B cell (primary cell): ENCODE measurements around the gene NXNL1. TPM values are rescaled to one million over a fixed set of nuclear protein-coding genes. Genes with fewer than 3 reads are reported as not detected.

Source experiments
- ATAC-seq: fragments of 200-7000 bp; cut with Tn5 transposase; one replicate; pipeline ENCODE4 v1.10.0; 2021; ENCODE audit warnings: low read depth, mild to moderate bottlenecking, moderate number of reproducible peaks, moderate library complexity
- CTCF ChIA-PET: fragments of 350-600 bp; sonication (Branson Sonifier 250); formaldehyde crosslinking; loops from one replicate; lab custom pipeline; 2021; ENCODE audit warnings: antibody characterized with exemption, inconsistent platforms; lab: Charles Lee
- POLR2A ChIA-PET: fragments of 350-600 bp; sonication (Branson Sonifier 250); formaldehyde crosslinking; loops from one replicate; lab custom pipeline; 2021; ENCODE audit warnings: antibody characterized with exemption; lab: Charles Lee
- DNase-seq: peaks from one replicate; pipeline ENCODE4 v3.0.0; 2013
- H2AFZ ChIP-seq: 2 replicates; pipeline ENCODE4 v1.6.1; 2012; ENCODE audit warnings: mild to moderate bottlenecking, low read depth, low read length; ENCODE audit not compliant: insufficient read depth, poor library complexity, severe bottlenecking
- H3K27ac ChIP-seq, 2 donors: 1 replicate in 1 of 2; 2 replicates in 1 of 2; pipeline ENCODE4 v1.5.1; 2012 to 2013; ENCODE audit warnings: low read length in 2 of 2, mild to moderate bottlenecking in 2 of 2, moderate library complexity in 1 of 2
- H3K27me3 ChIP-seq, 4 experiments: fragments of 200-600 bp in 1 of 4; sonication (generic) in 1 of 4; replicated peaks in 1 of 4; 1 replicate in 2 of 4; 2 replicates in 2 of 4; pipeline versions ENCODE4 v1.6.1 to v1.7.0; 2013 to 2016; ENCODE audit warnings: low read length in 3 of 4, mild to moderate bottlenecking in 2 of 4, mixed read lengths in 1 of 4, moderate library complexity in 1 of 4; ENCODE audit not compliant: insufficient read depth in 4 of 4, control insufficient read depth in 3 of 4; ENCODE audit errors: control extremely low read depth in 1 of 4
- H3K36me3 ChIP-seq, 2 experiments: replicated peaks in 1 of 2; 1 replicate in 1 of 2; 2 replicates in 1 of 2; pipeline versions ENCODE4 v1.6.1 to v1.7.1; 2013; ENCODE audit warnings: low read length in 1 of 2; ENCODE audit not compliant: insufficient read depth in 2 of 2, control insufficient read depth in 1 of 2; ENCODE audit errors: control extremely low read depth in 1 of 2, extremely low read depth in 1 of 2
- H3K4me1 ChIP-seq, 2 donors: fragments of 200-600 bp in 1 of 2; sonication (generic) in 1 of 2; 1 replicate in 1 of 2; 2 replicates in 1 of 2; pipeline versions ENCODE4 v1.5.1 to v1.6.1; 2013 to 2017; ENCODE audit warnings: low read length in 2 of 2; ENCODE audit not compliant: control insufficient read depth in 2 of 2, insufficient read depth in 2 of 2
- H3K4me2 ChIP-seq: replicated peaks from 2 replicates; pipeline ENCODE3; 2012; ENCODE audit warnings: mild to moderate bottlenecking, low read depth, low read length; ENCODE audit not compliant: poor library complexity, severe bottlenecking
- H3K4me3 ChIP-seq, 5 experiments: fragments of 200-600 bp in 1 of 5; sonication (generic) in 1 of 5; 1 replicate in 3 of 5; 2 replicates in 2 of 5; pipeline versions ENCODE4 v1.5.1 to v1.7.0; 2011 to 2016; ENCODE audit warnings: low read length in 4 of 5, mild to moderate bottlenecking in 4 of 5, low read depth in 2 of 5, control low read depth in 1 of 5, moderate library complexity in 1 of 5; ENCODE audit not compliant: insufficient read depth in 1 of 5; ENCODE audit errors: control extremely low read depth in 1 of 5, extremely low read depth in 1 of 5
- H3K79me2 ChIP-seq: fragments of 200-600 bp; sonication (generic); one replicate; pipeline ENCODE4 v1.6.0; 2016; ENCODE audit warnings: low read length; ENCODE audit not compliant: control insufficient read depth, insufficient read depth
- H3K9ac ChIP-seq: fragments of 200-600 bp; sonication (generic); 2 replicates; pipeline ENCODE4 v1.6.1; 2017; ENCODE audit warnings: mild to moderate bottlenecking, low read length, moderate library complexity
- H3K9me3 ChIP-seq, 3 donors: one replicate each; pipeline versions ENCODE4 v1.6.1 to v1.7.1; 2013; ENCODE audit warnings: low read length in 2 of 3; ENCODE audit not compliant: control insufficient read depth in 2 of 3, insufficient read depth in 1 of 3; ENCODE audit errors: control extremely low read depth in 1 of 3
- H4K20me1 ChIP-seq: 2 replicates; pipeline ENCODE4 v1.6.0; 2012; ENCODE audit warnings: mild to moderate bottlenecking, low read length; ENCODE audit not compliant: insufficient read depth, control insufficient read depth, poor library complexity, severe bottlenecking
- H3K27ac Mint-ChIP-seq: one replicate; pipeline ENCODE4 v1.8.0; 2021; ENCODE audit warnings: mixed read lengths
- H3K27me3 Mint-ChIP-seq: one replicate; pipeline ENCODE4 v1.8.0; 2021; ENCODE audit warnings: mixed read lengths
- H3K4me1 Mint-ChIP-seq: one replicate; pipeline ENCODE4 v1.8.0; 2021; ENCODE audit warnings: mixed read lengths
- H3K4me3 Mint-ChIP-seq: one replicate; pipeline ENCODE4 v1.8.0; 2021; ENCODE audit warnings: mixed read lengths
- H3K9me3 Mint-ChIP-seq: one replicate; pipeline ENCODE4 v1.8.0; 2022; ENCODE audit warnings: mixed read lengths; ENCODE audit not compliant: insufficient read depth
- EZH2 ChIP-seq: IDR thresholded peaks from 2 replicates; pipeline ENCODE4 v1.6.1; 2012; ENCODE audit warnings: borderline replicate concordance, low read depth, mild to moderate bottlenecking, moderate library complexity, low read length; ENCODE audit not compliant: insufficient read depth, poor library complexity, severe bottlenecking
- WGBS: methylation state at CpG from one replicate; pipeline ENCODE4 v1.1.5; 2013; ENCODE audit warnings: missing lambda C conversion rate; ENCODE audit not compliant: insufficient coverage; 5-methylcytosine and 5-hydroxymethylcytosine counted together
- intact Hi-C: fragments of 100-400 bp; cut with micrococcal nuclease; formaldehyde crosslinking; loops from one replicate; pipeline ENCODE4 v1.10.0; 2022
- polyA plus RNA-seq: library from polyadenylated mRNA; depleted of rRNA; stranded (reverse); fragments of >200 nt; gene quantifications from 2 replicates; pipeline ENCODE4 v1.2.3, GENCODE V29; 2012
- total RNA-seq, 2 donors: library from RNA; stranded (reverse); fragments of 120-200 nt in 1 of 2; gene quantifications; 1 replicate in 1 of 2; 2 replicates in 1 of 2; pipeline versions ENCODE4 v1.2.3 to v1.2.4, GENCODE V29; 2013 to 2022
- TF ChIP-seq, protein P1 (sequence below): fragments of 200-600 bp; IDR thresholded peaks from one replicate; pipeline ENCODE4 v1.8.0; 2022; ENCODE audit warnings: antibody characterized with exemption, mild to moderate bottlenecking

Gene NXNL1
- total and polyA plus RNA-seq, 2 donors (not counting 1 experiment from before 2014, with no cell fraction given), result not detected

DNA sequence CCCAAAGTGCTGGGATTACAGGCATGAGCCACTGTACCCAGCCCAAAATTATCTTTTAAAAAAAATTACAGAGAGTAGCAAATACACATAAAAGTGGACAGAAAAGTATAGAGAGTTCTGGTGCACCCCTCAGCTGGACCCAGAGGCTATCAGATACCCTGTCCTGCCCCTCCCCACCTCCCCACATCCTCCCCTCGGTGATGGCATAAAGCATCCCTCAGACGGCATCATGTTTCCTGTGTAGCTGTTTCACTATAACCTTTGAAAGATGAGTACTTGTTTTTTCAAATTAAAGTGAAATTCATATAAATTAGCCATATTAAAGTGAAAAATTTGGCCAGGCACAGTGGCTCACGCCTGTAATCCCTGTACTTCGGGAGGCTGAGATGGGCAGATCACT is 29.7 kb upstream of the NXNL1 start:
- no peaks in the 10 kb centered on the region for H3K79me2 ChIP-seq
- Mint-ChIP-seq H3K4me1 (peaks cover 13% of the 10 kb centered on the region), H3K27ac (no peak overlapping the region), H3K27me3 (no peaks in the 10 kb centered on the region), H3K9me3 (no peaks in the 10 kb centered on the region), H3K4me3 (no peak overlapping the region)
- 85% methylated on average over 2 of the region's 4 CpGs for WGBS
- no peaks in the 10 kb centered on the region for H3K27me3 ChIP-seq
- peaks cover 9 to 20% of the 10 kb centered on the region in 2 donors for H3K4me1 ChIP-seq
- H3K4me2 ChIP-seq, result no peak overlapping the region
- H3K9ac ChIP-seq, result no peak overlapping the region
- DNase-seq (peak; percentile 6), ATAC-seq (no peak)
- TF ChIP-seq, protein P1, sequence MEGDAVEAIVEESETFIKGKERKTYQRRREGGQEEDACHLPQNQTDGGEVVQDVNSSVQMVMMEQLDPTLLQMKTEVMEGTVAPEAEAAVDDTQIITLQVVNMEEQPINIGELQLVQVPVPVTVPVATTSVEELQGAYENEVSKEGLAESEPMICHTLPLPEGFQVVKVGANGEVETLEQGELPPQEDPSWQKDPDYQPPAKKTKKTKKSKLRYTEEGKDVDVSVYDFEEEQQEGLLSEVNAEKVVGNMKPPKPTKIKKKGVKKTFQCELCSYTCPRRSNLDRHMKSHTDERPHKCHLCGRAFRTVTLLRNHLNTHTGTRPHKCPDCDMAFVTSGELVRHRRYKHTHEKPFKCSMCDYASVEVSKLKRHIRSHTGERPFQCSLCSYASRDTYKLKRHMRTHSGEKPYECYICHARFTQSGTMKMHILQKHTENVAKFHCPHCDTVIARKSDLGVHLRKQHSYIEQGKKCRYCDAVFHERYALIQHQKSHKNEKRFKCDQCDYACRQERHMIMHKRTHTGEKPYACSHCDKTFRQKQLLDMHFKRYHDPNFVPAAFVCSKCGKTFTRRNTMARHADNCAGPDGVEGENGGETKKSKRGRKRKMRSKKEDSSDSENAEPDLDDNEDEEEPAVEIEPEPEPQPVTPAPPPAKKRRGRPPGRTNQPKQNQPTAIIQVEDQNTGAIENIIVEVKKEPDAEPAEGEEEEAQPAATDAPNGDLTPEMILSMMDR, result no peak
- TF ChIP-seq EZH2, result no peak
- no peaks in the 10 kb centered on the region for H3K36me3 ChIP-seq
- H4K20me1 ChIP-seq, result no peaks in the 10 kb centered on the region
- intact Hi-C loops, result loop anchor here (10.0 kb wide), 1 partner anchor 64 kb away; the partner anchor contains the start of gene COLGALT1
- H3K9me3 ChIP-seq, result no peaks in the 10 kb centered on the region
- ChIA-PET CTCF (no interaction called here), POLR2A (interaction anchor here (0.9 kb wide), 1 partner anchor 11 kb away, joined by 3 read pairs; no protein-coding TSS in a partner anchor)
- no peak overlapping the region for H3K4me3 ChIP-seq
- H3K27ac ChIP-seq, result no peak overlapping the region
- no peak overlapping the region for H2AFZ ChIP-seq

GRCh38 chr19:17489392-17490030 is 28.8 kb upstream of the NXNL1 start:
- Mint-ChIP-seq H3K27ac (peak overlapping the region; percentile 53), H3K27me3 (no peaks in the 10 kb centered on the region), H3K4me1 (peaks cover 13% of the 10 kb centered on the region), H3K9me3 (no peaks in the 10 kb centered on the region), H3K4me3 (no peak overlapping the region)
- Histone ChIP-seq H3K27me3 (no peaks in the 10 kb centered on the region), H3K79me2 (no peaks in the 10 kb centered on the region), H2AFZ (no peak overlapping the region), H3K4me3 (no peak overlapping the region), H3K9ac (no peak overlapping the region), H3K4me1 (peaks cover 9 to 20% of the 10 kb centered on the region in 2 donors), H4K20me1 (no peaks in the 10 kb centered on the region), H3K9me3 (no peaks in the 10 kb centered on the region), H3K4me2 (peak overlapping the region; percentile 75), H3K27ac (no peak overlapping the region), H3K36me3 (no peaks in the 10 kb centered on the region)
- ChIA-PET POLR2A (interaction anchor here (0.6 to 0.9 kb wide), 2 partner anchors 10 to 184 kb away, joined by 3 to 4 read pairs; no protein-coding TSS in a partner anchor), CTCF (interaction anchor here (1.3 kb wide), 1 partner anchor 84 kb away, joined by 5 read pairs; no protein-coding TSS in a partner anchor)
- DNase-seq, result no peak
- WGBS, result 47% methylated on average over 4 of the region's 9 CpGs
- no peak for TF ChIP-seq EZH2
- TF ChIP-seq, protein P1, result no peak
- intact Hi-C loops, result loop anchor here (1.0 to 10.0 kb wide), 2 partner anchors 19 to 65 kb away; partner anchors contain the start of genes COLGALT1 and SLC27A1
- ATAC-seq, result no peak
